HepG2 (cell line): ENCODE measurements around the gene MRFAP1L1. TPM values are rescaled to one million over a fixed set of nuclear protein-coding genes. Genes with fewer than 3 reads are reported as not detected.

Source experiments
- ATAD3A ChIP-seq: sonication (generic); formaldehyde crosslinking; IDR thresholded peaks from 2 replicates; pipeline ENCODE4 v1.4.0; 2020; ENCODE audit warnings: missing genetic modification reagents
- HCFC1 ChIP-seq: fragments of 150-350 bp; IDR thresholded peaks from 2 replicates; pipeline ENCODE4 v1.6.1; 2014; ENCODE audit warnings: low read depth, low read length
- HMG20A ChIP-seq: IDR thresholded peaks from 2 replicates; pipeline ENCODE4 v1.6.1; 2016; ENCODE audit warnings: borderline replicate concordance
- MEIS2 ChIP-seq: sonication (generic); formaldehyde crosslinking; IDR thresholded peaks from 2 replicates; pipeline ENCODE4 v1.9.0; 2021; ENCODE audit warnings: mild to moderate bottlenecking, missing genetic modification reagents
- POLR2G ChIP-seq: fragments of 200-400 bp; formaldehyde crosslinking; IDR thresholded peaks from 2 replicates; pipeline ENCODE4 v1.6.1; 2018; ENCODE audit warnings: mild to moderate bottlenecking, low read depth, low read length, moderate library complexity
- RBFOX2 ChIP-seq: fragments of 200-400 bp; formaldehyde crosslinking; IDR thresholded peaks from 2 replicates; pipeline ENCODE4 v1.6.1; 2017; ENCODE audit warnings: low read depth, mild to moderate bottlenecking, low read length
- SPEN ChIP-seq: sonication (generic); formaldehyde crosslinking; IDR thresholded peaks from 2 replicates; pipeline ENCODE4 v1.5.1; 2020; ENCODE audit warnings: low read depth, mild to moderate bottlenecking, missing genetic modification reagents
- SRY ChIP-seq: sonication (generic); formaldehyde crosslinking; IDR thresholded peaks from 2 replicates; pipeline ENCODE4 v1.8.0; 2022; ENCODE audit warnings: mild to moderate bottlenecking, missing genetic modification reagents
- ZKSCAN8 ChIP-seq: IDR thresholded peaks from 2 replicates; pipeline ENCODE4 v1.6.1; 2016; ENCODE audit warnings: borderline replicate concordance, missing genetic modification reagents, missing compliant biosample characterization
- ZNF121 ChIP-seq: sonication (generic); formaldehyde crosslinking; IDR thresholded peaks from 2 replicates; pipeline ENCODE4 v1.5.0; 2020; ENCODE audit warnings: mild to moderate bottlenecking, missing genetic modification reagents
- ZNF180 ChIP-seq: sonication (generic); formaldehyde crosslinking; IDR thresholded peaks from 2 replicates; pipeline ENCODE4 v1.4.0; 2020; ENCODE audit warnings: low read depth, missing genetic modification reagents, borderline replicate concordance
- ZNF354B ChIP-seq: sonication (generic); formaldehyde crosslinking; IDR thresholded peaks from 2 replicates; pipeline ENCODE4 v1.8.0; 2022; ENCODE audit warnings: mild to moderate bottlenecking, missing genetic modification reagents
- ZNF614 ChIP-seq: IDR thresholded peaks from 2 replicates; pipeline ENCODE4 v1.6.1; 2018; ENCODE audit warnings: missing biosample characterization, missing genetic modification reagents, inconsistent platforms, borderline replicate concordance
- ZNF652 ChIP-seq: IDR thresholded peaks from 2 replicates; pipeline ENCODE4 v1.6.1; 2016; ENCODE audit warnings: low read depth, borderline replicate concordance
- ZNF746 ChIP-seq: sonication (generic); formaldehyde crosslinking; IDR thresholded peaks from 2 replicates; pipeline ENCODE4 v1.8.0; 2022; ENCODE audit warnings: mild to moderate bottlenecking, missing genetic modification reagents
- ZNF781 ChIP-seq: sonication (generic); formaldehyde crosslinking; IDR thresholded peaks from 2 replicates; pipeline ENCODE4 v1.5.1; 2020; ENCODE audit warnings: borderline replicate concordance, mild to moderate bottlenecking, missing genetic modification reagents; ENCODE audit errors: not compliant biosample characterization
- ZSCAN21 ChIP-seq: sonication (generic); formaldehyde crosslinking; IDR thresholded peaks from 2 replicates; pipeline ENCODE4 v1.8.0; 2022; ENCODE audit warnings: mild to moderate bottlenecking, missing genetic modification reagents, moderate library complexity, borderline replicate concordance
- polyA plus RNA-seq, 8 experiments: library from polyadenylated mRNA; depleted of rRNA in 3 of 8; stranded (reverse) in 7 of 8; unstranded in 1 of 8; fragments of >200 nt; fragmentation: Illumina TruSeq in 4 of 8; extraction: Trizol in 4 of 8; gene quantifications; 2 replicates each; pipeline versions ENCODE4 v1.2.1 to v1.2.3, GENCODE V29; 2011 to 2016; ENCODE audit warnings: low read depth in 4 of 8, missing spikeins in 1 of 8, mixed read lengths in 1 of 8; ENCODE audit not compliant: insufficient read depth in 1 of 8
- total RNA-seq, 5 experiments: library from RNA; depleted of rRNA; stranded (reverse); fragments of >200 nt; fragmentation: Illumina TruSeq; extraction: Trizol; gene quantifications; 2 replicates each; pipeline ENCODE4 v1.2.3, GENCODE V29; 2016; ENCODE audit warnings: low read depth in 1 of 5
- TF ChIP-seq, protein P1 (sequence below): sonication (generic); formaldehyde crosslinking; IDR thresholded peaks from 2 replicates; pipeline ENCODE4 v1.5.1; 2020; ENCODE audit warnings: mild to moderate bottlenecking, missing genetic modification reagents, borderline replicate concordance
- TF ChIP-seq, protein P2 (sequence below): sonication (generic); formaldehyde crosslinking; IDR thresholded peaks from 2 replicates; pipeline ENCODE4 v1.4.0; 2020; ENCODE audit warnings: missing genetic modification reagents
- TF ChIP-seq, protein P3 (sequence below): sonication (generic); formaldehyde crosslinking; IDR thresholded peaks from 2 replicates; pipeline ENCODE4 v1.5.1; 2020; ENCODE audit warnings: mild to moderate bottlenecking, missing genetic modification reagents, moderate library complexity
- TF ChIP-seq, protein P4 (sequence below): sonication (generic); formaldehyde crosslinking; IDR thresholded peaks from 2 replicates; pipeline ENCODE4 v1.4.0; 2020; ENCODE audit warnings: missing genetic modification reagents
- TF ChIP-seq, protein P5 (sequence below): sonication (generic); formaldehyde crosslinking; IDR thresholded peaks from 2 replicates; pipeline ENCODE4 v1.8.0; 2023; ENCODE audit warnings: mild to moderate bottlenecking, missing genetic modification reagents
- TF ChIP-seq, protein P6 (sequence below): sonication (generic); formaldehyde crosslinking; IDR thresholded peaks from 2 replicates; pipeline ENCODE4 v1.8.0; 2022; ENCODE audit warnings: missing genetic modification reagents, mild to moderate bottlenecking, borderline replicate concordance

MRFAP1L1 gene
- total and polyA plus RNA-seq, 2 of the 13 experiments (the other 11 are each of a cell fraction or from before 2014, with no cell fraction given), result 44.8 to 76.6 TPM

DNA sequence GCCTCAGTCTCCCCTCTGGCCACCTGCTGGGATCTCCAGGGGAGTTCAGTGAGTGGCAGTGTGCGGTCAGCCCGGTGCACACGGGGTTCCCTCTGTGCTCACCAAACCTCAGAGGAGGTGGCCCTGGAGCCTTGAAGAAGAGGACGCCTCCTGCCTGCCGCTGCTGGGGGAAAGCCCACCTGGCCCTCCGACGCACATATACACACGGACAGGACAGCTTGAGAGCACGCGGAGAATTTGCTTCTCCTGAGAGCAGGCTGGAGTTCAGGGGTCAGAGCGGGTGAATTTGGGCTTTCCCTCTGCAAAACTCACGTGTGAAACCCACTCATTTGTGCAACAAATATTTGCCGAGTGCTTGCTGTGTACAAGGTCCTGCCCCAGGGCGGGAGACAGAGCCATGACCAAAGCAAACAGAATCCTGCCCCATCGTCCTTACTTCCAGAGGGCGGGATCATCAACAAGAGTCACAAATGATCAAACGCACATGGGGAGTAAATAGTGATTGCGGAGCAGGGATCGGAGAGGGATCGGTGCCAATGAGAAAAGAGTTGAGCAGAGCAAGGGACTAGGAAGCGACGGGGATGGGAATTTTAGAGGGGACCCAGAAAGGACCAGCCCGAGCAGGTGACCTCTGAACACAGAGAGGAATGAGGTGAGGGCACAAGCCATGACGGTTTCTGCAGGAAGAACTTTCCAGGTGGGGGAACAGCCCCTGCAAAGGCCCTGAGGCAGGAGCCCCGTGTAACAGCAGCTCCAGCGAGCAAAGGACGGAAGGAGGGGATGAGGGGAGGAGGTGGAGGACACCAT is 23.9 kb upstream of the MRFAP1L1 start (continued):
- TF ChIP-seq, protein P1, sequence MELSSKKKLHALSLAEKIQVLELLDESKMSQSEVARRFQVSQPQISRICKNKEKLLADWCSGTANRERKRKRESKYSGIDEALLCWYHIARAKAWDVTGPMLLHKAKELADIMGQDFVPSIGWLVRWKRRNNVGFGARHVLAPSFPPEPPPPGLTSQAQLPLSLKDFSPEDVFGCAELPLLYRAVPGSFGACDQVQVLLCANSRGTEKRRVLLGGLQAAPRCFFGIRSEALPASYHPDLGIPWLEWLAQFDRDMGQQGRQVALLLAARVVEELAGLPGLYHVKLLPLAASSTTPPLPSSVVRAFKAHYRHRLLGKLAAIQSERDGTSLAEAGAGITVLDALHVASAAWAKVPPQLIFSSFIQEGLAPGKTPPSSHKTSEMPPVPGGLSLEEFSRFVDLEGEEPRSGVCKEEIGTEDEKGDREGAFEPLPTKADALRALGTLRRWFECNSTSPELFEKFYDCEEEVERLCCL (CRISPR knock-in tag), result no peak
- TF ChIP-seq ZNF180 (CRISPR knock-in tag) (0 out of 2 replicates have a peak, but pooled peaks have one; percentile 10), POLR2G (0 out of 2 replicates have a peak, but pooled peaks have one; percentile 9), RBFOX2 (no peak), SRY (CRISPR knock-in tag) (0 out of 2 replicates have a peak, but pooled peaks have one; percentile 70), ZNF652 (CRISPR knock-in tag) (no peak), ZNF746 (peak; percentile 92), ZNF354B (CRISPR knock-in tag) (no peak), HCFC1 (no peak), ATAD3A (CRISPR knock-in tag) (no peak), ZSCAN21 (peak; percentile 57; the same call in 1 of the 2 replicates), MEIS2 (CRISPR knock-in tag) (peak; percentile 76), ZNF614 (peak; percentile 64; the same call in 1 of the 2 replicates), ZKSCAN8 (CRISPR knock-in tag) (peak; percentile 99), SPEN (CRISPR knock-in tag) (peak; percentile 78), HMG20A (CRISPR knock-in tag) (peak; percentile 77; the same call in 1 of the 2 replicates), ZNF781 (CRISPR knock-in tag) (no peak), ZNF121 (CRISPR knock-in tag) (peak; percentile 17; the same call in 1 of the 2 replicates)
- TF ChIP-seq, protein P2, sequence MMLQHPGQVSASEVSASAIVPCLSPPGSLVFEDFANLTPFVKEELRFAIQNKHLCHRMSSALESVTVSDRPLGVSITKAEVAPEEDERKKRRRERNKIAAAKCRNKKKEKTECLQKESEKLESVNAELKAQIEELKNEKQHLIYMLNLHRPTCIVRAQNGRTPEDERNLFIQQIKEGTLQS (CRISPR knock-in tag), result no peak
- TF ChIP-seq, protein P3, sequence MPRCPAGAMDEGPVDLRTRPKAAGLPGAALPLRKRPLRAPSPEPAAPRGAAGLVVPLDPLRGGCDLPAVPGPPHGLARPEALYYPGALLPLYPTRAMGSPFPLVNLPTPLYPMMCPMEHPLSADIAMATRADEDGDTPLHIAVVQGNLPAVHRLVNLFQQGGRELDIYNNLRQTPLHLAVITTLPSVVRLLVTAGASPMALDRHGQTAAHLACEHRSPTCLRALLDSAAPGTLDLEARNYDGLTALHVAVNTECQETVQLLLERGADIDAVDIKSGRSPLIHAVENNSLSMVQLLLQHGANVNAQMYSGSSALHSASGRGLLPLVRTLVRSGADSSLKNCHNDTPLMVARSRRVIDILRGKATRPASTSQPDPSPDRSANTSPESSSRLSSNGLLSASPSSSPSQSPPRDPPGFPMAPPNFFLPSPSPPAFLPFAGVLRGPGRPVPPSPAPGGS (CRISPR knock-in tag), result peak; percentile 69; the same call in 1 of the 2 replicates
- TF ChIP-seq, protein P4, sequence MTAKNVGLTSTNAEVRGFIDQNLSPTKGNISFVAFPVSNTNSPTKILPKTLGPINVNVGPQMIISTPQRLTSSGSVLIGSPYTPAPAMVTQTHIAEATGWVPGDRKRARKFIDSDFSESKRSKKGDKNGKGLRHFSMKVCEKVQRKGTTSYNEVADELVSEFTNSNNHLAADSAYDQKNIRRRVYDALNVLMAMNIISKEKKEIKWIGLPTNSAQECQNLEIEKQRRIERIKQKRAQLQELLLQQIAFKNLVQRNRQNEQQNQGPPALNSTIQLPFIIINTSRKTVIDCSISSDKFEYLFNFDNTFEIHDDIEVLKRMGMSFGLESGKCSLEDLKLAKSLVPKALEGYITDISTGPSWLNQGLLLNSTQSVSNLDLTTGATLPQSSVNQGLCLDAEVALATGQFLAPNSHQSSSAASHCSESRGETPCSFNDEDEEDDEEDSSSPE (CRISPR knock-in tag), result peak; percentile 92
- TF ChIP-seq, protein P5, sequence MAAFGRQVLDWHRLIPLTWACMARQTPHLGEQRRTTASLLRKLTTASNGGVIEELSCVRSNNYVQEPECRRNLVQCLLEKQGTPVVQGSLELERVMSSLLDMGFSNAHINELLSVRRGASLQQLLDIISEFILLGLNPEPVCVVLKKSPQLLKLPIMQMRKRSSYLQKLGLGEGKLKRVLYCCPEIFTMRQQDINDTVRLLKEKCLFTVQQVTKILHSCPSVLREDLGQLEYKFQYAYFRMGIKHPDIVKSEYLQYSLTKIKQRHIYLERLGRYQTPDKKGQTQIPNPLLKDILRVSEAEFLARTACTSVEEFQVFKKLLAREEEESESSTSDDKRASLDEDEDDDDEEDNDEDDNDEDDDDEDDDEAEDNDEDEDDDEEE (CRISPR knock-in tag), result no peak
- TF ChIP-seq, protein P6, sequence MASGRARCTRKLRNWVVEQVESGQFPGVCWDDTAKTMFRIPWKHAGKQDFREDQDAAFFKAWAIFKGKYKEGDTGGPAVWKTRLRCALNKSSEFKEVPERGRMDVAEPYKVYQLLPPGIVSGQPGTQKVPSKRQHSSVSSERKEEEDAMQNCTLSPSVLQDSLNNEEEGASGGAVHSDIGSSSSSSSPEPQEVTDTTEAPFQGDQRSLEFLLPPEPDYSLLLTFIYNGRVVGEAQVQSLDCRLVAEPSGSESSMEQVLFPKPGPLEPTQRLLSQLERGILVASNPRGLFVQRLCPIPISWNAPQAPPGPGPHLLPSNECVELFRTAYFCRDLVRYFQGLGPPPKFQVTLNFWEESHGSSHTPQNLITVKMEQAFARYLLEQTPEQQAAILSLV (CRISPR knock-in tag), result no peak
